GM19463 (cell line): ENCODE measurements around the gene TAS2R31.
"Not testable (repeated sequence)": the region's sequence is repeated elsewhere in the genome, so short reads cannot be mapped to it uniquely, and the experiment has no call there.

Experiments
- ATAC-seq: cut with Tn5 transposase; IDR thresholded peaks from one replicate; pipeline ENCODE4 v1.9.1; 2021; ENCODE audit warnings: mild to moderate bottlenecking, moderate library complexity; ENCODE audit not compliant: unreplicated experiment

Gene TAS2R31

GRCh38 chr12:11031307-11031706 is at the start of gene TAS2R31:
TSS of gene TAS2R31 (minus strand) at chr12:11031407. CDS start at chr12:11031335, 72 bp downstream.
- no peak for ATAC-seq

GRCh38 chr12:11078246-11078645 is 47.0 kb upstream of the TAS2R31 start:
- ATAC-seq, result no peak

- ATAC-seq, result peak; percentile 66
These were observed 44.4 kb upstream of the TAS2R31 start for GRCh38 chr12:11075642-11076041.

GRCh38 chr12:11071414-11071813 is 40.2 kb upstream of the TAS2R31 start:
- no peak for ATAC-seq

- ATAC-seq, result no peak
These were observed 39.8 kb upstream of the TAS2R31 start for GRCh38 chr12:11070999-11071398.

- no peak for ATAC-seq
These were observed 38.7 kb upstream of the TAS2R31 start for GRCh38 chr12:11069854-11070365.

- ATAC-seq, result no peak
These were observed 36.3 kb upstream of the TAS2R31 start for GRCh38 chr12:11067514-11067913.

- not testable (repeated sequence) for ATAC-seq
These were observed 31.0 kb upstream of the TAS2R31 start, which contains the start of gene TAS2R46 for GRCh38 chr12:11062194-11062593. TSS of gene TAS2R46 (minus strand) at chr12:11062294. CDS start at chr12:11062294, 0 bp downstream.

- no peak for ATAC-seq
These were observed 28.6 kb upstream of the TAS2R31 start for GRCh38 chr12:11059784-11060183.

GRCh38 chr12:11059041-11059440 is 27.8 kb upstream of the TAS2R31 start:
- ATAC-seq, result no peak

- no peak for ATAC-seq
These were observed 24.1 kb upstream of the TAS2R31 start for GRCh38 chr12:11055306-11055705.

- ATAC-seq, result not testable (repeated sequence)
These were observed 18.8 kb upstream of the TAS2R31 start for GRCh38 chr12:11049806-11050531.

GRCh38 chr12:11041366-11041765 is 10.2 kb upstream of the TAS2R31 start:
- not testable (repeated sequence) for ATAC-seq

GRCh38 chr12:11040162-11040561 is 9.0 kb upstream of the TAS2R31 start:
- no peak for ATAC-seq

- no peak for ATAC-seq
These were observed 8.0 kb upstream of the TAS2R31 start for GRCh38 chr12:11039171-11039570.

GRCh38 chr12:11033959-11034358 is 2.8 kb upstream of the TAS2R31 start:
- ATAC-seq, result peak; percentile 61

- ATAC-seq, result no peak
These were observed 5.1 kb downstream of the TAS2R31 start for GRCh38 chr12:11026118-11026517.

GRCh38 chr12:11023387-11023786 is 7.8 kb downstream of the TAS2R31 start:
- ATAC-seq, result no peak

GRCh38 chr12:11022520-11022919 is 8.7 kb downstream of the TAS2R31 start, which contains the start of gene TAS2R19:
TSS of gene TAS2R19 (minus strand) at chr12:11022620. CDS start at chr12:11022571, 49 bp downstream.
- ATAC-seq, result no peak

GRCh38 chr12:11016937-11017336 is 14.3 kb downstream of the TAS2R31 start:
- ATAC-seq, result no peak

- ATAC-seq, result no peak
These were observed 15.3 kb downstream of the TAS2R31 start for GRCh38 chr12:11015775-11016430.

GRCh38 chr12:11014234-11014633 is 17.0 kb downstream of the TAS2R31 start:
- no peak for ATAC-seq
